Stimulated activated CD4-positive, alpha-beta T cell treated with anti-CD3 and anti-CD28 coated beads, Interleukin-15, amount 100 ng/mL, for 1 hour (primary cell): ENCODE data around the gene CEP290.
"Not testable (repeated sequence)": the region's sequence is repeated elsewhere in the genome, so short reads cannot be mapped to it uniquely, and the experiment has no call there.

ENCODE experiments used
- DNase-seq, 2 donors: peaks; one replicate each; pipeline ENCODE4 v3.0.0-alpha.2; 2020; ENCODE audit warnings: low read depth in 1 of 2, low spot score in 1 of 2

CEP290 gene

DNA sequence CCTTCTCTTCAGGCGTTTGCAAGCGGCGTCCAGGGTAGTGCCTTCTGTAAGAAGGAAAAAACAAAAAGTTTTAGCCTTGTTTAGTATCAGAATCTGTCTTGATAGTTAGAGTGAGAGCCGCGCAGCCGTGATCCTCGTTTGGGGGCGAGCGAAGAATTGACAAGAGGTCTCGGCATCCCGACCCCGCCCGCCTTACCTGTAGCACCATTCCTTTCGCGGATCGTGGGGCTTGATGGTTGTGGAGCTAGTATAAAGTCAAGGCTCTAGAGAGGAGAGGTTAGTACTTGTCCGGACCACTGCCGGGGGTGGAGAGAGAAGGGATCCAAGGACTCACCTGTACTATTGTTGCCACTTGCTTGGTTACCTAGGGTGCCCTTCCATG is 713 bp upstream of the CEP290 start:
- DNase-seq, result peak in 1 of 2 donors; percentile 6

DNA sequence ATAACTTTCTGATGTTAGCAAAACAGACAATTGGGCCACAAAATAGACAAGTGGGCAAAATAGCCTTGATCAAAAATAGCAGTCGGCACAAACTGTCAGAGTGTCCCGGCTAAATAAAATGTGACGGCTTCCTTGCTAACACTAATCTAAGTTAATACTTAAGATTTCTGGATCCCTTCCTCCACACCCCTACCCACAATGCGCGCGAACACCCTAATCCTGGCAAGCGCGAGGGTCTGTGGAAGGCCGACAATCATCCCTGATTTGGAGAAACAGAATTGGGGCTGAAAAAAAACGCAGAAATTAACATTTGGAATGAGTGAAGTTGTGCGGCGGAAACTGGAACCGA is 489 bp downstream of the CEP290 start:
- DNase-seq, result no peak

DNA sequence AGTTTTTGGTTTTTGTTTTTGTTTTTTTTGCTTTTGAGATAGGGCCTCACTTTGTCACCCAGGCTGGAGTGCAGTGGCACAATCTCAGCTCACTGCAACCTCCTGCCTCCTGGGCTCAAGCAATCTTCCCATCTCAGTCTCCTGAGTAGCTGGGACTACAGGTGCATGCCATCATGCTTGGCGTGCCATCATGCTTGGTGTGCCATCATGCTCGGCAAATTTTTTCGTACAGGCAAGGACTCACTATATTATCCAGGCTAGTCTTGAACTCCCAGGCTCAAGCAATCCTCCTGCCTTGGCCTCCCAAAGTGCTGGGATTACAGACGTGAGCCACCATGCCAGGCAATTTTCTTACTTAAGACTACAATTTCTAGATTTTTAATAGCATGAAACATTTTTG is 2.2 kb downstream of the CEP290 start:
- DNase-seq, result not testable (repeated sequence)

DNA sequence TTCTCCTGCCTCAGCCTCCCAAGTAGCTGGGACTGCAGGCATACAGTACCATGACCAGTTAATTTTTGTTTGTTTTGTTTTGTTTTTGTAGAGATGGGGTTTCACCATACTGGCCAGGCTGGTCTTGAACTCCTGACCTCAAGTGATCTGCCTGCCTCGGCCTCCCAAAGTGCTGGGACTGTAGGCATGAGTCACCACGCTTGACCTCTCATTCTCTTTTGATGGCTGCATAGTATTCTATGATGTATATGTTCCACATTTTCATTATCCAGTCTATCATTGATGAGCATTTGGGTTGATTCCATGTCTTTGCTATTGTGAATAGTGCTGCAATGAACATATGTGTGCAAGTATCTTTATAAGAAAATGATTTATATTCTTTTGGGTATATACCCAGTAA is 8.7 kb downstream of the CEP290 start:
- not testable (repeated sequence) for DNase-seq

DNA sequence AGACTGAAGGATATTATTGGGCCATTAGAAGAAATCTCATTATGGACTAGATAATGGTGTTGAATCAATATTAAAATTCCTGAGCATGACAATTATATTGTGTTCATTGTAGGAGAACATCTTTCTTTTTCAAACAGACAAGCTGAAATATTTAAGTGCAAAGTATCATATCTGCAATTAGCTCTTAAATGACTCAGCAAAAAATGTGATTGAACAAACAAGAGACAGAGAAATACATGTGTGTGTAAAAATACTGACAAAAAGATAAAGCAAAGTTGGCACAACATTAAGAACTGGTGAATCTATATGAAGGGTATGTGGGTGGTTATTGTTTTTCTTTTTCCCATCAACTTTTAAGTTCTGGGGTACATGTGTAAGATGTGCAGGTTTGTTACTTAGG is 9.5 kb downstream of the CEP290 start:
- no peak for DNase-seq

DNA sequence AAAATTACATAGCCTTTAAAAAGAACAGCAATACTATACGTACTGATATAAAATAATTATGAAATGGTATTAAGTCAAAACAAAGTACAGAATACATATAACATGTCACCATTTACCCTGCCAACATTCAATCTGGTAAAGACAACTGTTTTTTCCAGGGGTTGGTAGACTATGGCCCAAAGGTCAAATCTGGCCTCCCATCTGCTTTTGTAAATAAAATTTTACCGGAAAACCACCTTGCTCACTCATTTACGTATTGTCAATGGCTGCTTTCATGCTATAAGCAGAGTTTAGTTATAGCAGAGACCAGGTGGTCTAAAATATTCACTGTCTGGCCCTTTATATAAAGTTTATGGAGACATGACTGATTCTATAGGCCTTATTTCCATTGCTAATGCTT is 14.0 kb downstream of the CEP290 start:
- no peak for DNase-seq

DNA sequence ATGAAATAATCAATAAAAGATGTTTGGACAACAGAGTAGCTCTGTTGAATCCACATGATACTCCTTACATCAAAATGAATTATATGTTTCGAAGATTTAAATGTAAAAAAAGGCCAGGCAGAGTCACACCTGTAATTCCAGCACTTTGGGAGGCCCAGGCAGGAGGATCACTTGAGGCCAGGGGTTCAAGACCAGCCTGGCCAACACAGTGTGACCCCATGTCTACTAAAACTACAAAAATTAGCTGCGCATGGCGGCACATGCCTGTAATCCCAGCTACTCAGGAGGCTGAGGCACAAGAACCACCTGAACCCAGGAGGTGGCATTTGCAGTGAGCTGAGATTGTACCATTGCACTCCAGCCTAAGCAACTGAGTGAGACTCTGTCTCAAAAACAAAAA is 14.8 kb downstream of the CEP290 start:
- DNase-seq, result no peak

DNA sequence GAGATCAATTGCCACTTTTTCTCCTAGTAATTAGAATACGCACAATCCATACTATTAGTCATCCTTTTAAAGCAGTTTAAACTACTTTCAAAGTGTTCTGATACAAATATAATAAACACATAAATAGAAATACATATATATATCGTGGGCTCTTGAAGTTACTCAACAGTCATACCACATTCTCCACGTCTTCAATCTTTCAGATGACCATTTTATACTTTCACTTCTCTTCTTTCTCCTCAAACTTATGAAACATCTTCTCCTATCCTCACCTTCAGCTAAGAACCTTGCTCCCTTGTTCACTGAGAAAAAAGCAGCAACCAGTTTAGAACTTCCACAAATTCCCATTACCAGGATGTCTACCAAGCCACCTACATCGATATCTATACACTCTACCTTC is 19.2 kb downstream of the CEP290 start:
- no peak for DNase-seq

DNA sequence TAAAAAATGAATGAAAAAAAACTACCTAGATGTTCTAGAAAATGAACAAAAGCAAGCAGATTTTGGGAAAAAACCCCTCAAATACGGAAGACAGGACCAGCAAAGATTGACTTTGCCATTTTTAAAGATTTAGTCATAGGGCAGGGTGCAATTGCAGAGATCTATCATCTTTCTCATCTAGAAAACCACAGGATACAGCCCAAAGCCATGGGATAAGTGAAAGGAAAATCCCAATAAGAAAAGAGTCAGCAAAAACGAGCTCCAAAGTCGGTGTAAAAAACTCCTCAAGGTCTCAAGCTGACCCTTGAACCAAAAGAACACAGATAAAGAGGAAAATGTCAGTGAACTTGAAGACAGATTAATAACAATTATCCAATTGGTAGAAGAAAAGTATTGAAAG is 28.0 kb downstream of the CEP290 start:
- no peak for DNase-seq

DNA sequence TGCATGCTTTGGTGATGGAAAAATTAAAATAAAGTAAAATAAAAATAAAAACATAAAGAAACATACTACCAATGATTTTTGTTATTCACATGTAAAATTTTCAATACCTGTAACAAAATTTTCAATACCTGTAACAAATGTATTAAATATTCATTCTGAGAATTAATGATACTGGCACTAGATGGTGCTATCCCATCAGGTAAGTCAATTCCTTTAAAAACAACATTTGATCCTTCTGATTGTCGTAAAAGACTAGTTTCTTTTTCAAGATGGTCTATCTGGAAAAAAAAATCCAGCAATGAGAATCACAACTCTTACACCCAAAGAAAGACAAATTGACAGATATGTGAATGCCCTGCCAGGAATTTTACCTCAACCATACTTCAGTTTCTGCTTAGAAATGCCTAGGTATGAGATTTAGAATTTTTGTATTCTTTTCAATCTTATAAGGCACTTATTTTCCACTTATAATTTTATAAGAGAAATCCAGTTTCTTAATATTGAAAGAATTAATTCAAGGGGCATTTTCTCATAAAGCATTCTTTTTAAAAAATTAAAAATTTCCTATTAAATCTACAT is 30.7 kb downstream of the CEP290 start:
- DNase-seq, result no peak

DNA sequence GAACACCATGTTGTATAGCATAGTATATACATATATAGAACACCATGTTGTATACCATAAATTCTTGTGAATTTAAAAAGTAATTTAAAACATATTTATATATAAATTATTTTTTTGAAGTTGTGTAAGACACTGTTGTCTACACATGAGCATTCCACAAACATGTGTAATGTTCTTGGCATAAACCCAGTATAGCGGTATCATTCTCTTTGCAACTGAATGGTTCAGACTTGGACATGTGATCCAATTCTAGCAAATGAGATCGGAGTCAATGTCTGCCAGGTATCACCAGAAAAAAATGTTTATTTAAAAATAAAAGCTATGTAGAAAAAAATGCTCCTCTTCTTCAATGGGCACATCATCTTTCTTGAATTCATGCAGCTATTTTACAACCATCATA is 33.9 kb downstream of the CEP290 start:
- no peak for DNase-seq

DNA sequence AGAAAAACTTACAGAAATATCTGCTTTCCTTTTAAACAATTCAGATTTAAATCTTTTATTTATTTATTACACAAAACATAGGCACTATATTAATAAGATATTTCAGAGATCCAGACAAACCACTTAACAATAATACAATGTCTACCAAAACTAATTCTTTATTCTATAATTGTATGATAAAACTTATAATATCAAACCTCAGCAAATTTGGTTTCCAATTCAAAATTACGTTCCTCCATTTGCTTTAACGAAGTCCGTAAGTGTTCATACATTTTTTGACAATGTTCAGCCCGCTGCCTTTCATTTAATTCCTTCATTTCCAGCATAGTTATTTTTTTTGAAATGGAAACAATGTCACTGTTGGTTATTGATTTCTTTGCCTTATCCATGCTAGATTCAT is 48.3 kb downstream of the CEP290 start:
- no peak for DNase-seq

DNA sequence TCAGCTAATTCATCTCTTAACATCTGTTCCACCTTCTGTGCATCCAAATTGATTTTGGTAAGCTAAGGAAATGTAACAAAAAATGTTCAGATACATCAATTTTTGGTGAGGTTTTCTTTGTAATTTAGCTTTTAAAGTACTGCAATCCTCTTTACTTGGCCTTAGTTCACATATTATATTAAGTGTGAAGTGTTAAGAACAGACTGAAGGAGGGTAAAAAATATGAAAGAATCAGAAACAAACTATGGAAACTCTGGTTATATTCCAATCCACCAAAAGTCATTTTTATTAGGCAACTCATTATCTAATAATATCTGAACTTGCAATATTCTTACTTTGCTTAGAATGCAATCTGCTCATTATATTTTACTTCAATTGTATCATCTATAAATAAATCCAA is 49.1 kb downstream of the CEP290 start:
- no peak for DNase-seq

DNA sequence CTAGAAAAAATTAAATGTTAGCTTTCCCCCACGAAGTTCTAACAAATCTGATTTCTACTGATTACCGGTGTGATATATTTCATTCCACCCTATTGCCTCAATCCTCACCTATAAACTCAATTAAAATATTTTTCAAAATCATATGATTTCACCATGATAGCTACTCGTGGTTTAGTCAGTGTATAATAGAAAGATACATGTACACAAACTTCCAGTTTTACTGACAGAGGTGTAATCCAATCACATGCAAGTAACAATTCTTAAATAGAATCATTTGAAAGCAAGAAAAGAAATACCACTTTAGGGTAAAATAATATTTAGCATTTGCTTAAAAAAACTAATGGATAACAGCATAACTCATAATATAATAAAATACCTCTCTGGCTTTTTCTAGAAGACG is 57.7 kb downstream of the CEP290 start:
- no peak for DNase-seq

DNA sequence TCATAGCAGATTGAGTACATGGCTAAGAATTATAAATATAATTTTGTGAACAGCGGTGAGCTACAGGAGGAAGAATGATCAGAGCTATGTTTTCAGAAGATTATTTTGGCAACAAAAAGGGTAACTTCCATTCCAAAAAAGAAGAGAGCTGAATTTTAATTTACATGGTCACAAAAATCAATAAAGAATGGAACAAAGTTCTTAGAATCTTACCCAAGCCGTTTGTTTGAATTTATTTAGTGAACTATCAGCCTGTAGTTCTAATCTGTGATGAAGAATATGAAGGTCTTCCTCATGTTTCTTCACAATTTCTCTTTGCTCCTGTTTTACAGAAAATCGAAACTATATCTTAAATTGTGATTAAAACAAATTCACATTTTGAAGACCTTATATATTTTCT is 58.3 kb downstream of the CEP290 start:
- no peak for DNase-seq

DNA sequence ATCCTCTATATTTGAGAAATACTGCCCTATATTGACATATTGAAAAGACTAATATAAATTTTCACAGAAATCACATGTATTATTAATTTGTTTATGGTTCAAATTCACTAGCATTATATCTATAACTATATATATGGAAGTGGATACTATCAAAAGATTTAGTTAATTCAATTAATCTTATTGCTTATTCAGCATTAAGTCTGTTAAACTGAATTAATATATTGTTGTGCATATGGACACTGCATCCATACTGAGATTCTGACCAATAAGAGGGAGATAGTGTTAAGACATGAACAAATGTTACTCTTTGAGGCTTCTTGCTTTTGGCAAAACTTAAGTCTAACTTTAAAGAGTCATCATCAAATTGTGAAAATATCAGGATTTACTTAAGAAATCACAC is 60.6 kb downstream of the CEP290 start:
- no peak for DNase-seq

DNA sequence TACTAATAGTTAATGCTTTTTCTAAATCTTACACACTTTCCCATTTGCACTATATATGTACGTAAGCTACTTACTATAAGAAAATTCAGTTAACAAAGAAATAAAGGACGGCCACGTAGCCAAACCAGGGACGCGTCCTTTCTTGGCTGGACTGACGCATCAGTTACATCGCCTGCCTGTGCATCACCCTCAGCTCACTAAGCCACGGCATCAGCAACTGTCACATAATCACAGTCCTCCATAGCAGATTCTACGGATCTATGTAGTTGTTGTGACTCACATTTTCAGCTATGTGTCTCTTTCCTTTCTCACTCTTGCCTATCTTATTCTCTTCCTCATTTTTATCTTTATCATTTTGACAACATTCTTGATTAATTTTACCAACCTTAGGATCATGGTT is 74.6 kb downstream of the CEP290 start:
- no peak for DNase-seq

DNA sequence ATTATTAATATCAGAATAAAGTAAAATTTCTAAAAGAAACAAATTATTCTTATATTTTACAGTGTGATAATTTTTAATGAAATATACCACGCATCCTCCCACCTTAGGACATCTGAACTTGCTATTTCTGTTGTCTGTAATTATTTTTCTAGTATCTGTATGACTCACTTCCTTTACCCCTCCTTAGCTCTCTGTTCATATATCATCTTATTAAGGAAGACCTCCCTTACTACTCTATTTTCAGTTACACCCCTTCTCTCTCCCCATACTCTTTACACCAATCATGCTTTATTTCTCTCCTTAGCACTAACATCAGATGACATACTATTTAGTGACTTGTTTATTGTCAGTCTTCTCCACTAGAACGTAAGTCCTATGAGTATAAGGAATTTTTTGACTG is 78.5 kb downstream of the CEP290 start:
- DNase-seq, result no peak

DNA sequence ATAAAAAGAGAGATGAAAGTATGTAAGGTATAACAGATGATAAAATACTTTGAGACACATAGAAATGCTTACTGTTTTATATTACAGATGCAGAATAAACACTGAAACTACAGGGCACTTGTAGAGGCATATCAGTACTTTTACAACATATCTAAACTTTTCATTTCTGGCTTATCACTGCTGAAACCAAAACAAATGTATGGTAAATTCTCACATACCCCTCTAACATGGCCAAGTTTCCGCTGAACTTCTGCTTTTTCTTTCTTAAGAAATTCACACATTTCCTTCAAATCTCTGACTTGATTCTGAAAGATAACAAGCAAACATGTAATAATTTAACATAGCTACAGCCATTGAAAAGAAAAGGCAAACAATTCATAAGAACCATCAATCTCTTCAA is 79.4 kb downstream of the CEP290 start:
- no peak for DNase-seq

DNA sequence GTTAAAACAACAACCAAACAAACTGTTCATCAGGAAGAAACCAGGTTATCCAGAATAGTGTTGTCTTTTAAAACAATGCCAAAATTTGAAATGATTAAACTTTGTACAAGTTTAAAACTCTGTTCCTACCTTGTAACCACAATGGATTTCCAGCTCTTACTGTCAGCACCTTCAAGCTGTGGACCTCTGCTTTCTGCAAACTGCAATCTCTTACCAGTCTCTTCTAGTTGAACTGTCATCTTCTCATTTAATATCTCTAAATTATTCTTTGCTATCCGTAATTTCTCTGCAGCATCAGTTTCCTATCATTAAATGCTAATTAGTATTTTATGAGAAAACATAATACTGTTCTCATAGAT is 83.2 kb downstream of the CEP290 start:
- no peak for DNase-seq

DNA sequence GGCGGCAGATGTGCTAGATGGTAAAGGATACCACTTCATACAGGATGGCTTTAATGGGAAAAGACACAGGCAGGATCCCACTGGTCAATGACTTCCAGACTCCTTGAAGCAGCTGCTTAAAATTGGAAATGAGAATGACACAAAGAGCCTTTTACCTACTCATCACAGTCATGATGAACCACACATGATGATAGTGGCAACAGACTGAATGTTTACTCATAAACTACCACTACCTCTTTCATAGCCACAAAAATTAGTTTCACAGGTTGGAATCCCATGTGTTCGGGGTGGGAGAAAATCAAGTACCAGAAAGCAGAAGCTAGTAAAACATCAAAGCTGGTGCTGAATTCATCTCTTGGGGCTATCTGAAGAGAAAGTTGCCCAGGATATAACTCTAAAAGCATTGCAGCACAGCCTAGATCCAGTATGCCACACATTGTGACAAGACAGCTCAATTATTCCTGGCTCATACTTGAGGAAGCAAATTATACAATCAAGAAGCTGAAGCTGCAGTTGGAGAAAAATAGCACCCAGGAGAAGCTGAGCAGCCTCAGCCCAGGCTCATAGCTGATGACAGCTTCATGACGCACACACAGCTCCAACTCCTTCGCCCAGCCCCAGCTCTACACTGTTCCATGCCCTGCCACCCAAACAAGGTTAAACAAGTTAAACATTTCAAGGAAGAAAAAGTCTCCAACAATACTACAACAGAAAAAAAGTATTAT is 83.7 kb downstream of the CEP290 start:
- DNase-seq, result no peak

DNA sequence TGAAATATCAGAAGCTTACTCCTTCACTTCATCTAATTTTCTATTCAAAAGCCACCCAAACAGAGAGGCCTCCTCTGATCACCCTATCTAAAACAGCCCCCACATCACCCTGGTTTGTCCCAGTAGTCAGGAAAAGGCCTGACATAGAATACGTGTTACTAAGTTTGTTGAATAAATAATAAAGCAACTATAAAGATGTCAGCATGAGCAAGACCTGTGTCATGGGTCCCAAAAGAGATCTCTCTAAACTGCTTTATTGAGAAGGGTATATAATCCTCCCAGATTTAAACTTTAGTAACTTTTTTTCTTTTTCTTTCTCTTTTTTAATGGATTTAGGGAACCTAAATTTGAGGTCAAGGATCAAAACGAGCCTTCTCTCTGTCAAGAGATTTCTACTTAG is 85.3 kb downstream of the CEP290 start:
- DNase-seq, result no peak

DNA sequence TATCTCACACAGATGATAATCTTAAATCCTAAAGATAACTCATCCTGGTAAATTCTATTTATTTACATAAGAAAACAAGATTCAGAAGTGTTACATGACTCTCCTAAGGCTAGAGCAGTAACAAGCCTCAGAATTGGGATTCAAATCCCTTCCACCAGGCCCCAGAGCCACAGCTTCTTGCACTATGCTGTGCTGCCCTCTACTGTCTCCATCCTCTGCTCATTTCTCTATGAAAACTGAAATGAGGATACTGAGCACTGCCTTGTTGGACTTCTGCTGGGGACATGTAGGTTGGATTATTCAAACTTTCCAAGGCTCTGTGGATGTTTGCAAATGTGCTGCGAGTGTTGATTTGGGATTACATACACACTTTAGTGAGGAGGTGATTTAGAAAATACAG is 89.2 kb downstream of the CEP290 start:
- DNase-seq, result no peak

DNA sequence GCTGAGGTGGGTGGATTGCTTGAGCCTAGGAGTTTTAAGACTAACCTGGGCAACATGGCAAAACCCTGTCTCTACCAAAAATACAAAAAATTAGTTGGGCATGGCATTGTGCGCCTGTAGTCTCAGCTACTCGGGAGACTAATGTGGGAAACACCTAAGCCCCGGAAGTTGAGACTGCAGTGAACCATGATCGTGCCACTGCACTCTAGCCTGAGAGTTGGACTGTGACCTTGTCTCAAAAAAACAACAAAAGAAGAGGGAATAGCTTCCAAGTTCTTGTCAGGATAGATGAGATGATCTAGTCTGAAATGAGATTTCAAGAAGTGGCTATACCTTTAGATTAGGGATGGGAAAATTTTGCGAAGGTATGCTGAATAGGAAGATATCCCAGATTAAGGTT is 97.9 kb downstream of the CEP290 start:
- DNase-seq, result no peak
